Ureter (tissue), 1 donor: ENCODE data around the gene HESX1. TPM values are rescaled to one million over a fixed set of nuclear protein-coding genes. Genes with fewer than 3 reads are reported as not detected.
A peak's percentile ranks its signal among the peaks of the same experiment; 100 is the strongest.

Experiments
- DNase-seq: peaks from one replicate; pipeline ENCODE4 v3.0.0-alpha.2; 2020; ENCODE audit warnings: low spot score
- total RNA-seq: library from RNA; stranded (reverse); gene quantifications from one replicate; pipeline ENCODE4 v1.2.4, GENCODE V29; 2023
- donor health status: DM: yes; HTN: yes; CAD: no.

Gene HESX1
- total RNA-seq, result 0.57 TPM

GRCh38 chr3:57199895-57200297, at the start of gene HESX1:
Gene HESX1 (minus strand): TSS chr3:57199978. CDS start chr3:57199918, 60 bp downstream.
- no peak for DNase-seq

- no peak for DNase-seq
These were observed 45.2 kb upstream of the HESX1 start for GRCh38 chr3:57244946-57245345.

- DNase-seq, result no peak
These were observed 35.1 kb upstream of the HESX1 start for GRCh38 chr3:57234613-57235575.

DNA sequence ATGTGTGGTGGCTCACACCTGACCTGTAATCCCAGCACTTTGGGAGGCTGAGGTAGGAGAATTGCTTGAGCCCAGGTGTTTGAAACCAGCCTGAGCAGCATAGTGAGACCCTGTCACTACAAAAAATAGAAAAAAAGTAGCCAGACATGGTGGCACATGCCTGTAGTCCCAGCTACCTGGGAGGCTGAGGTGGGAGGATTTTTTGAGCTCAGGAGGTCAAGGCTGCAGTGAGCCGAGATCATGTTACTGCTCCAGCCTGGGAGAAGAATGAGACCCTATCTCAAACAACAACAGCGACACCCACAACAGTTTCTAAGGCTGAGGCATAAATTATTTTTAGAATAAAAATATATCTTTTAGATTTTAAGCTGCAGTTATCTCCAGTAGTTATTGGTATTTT, 34.0 kb upstream of the HESX1 start:
- DNase-seq, result no peak

DNA sequence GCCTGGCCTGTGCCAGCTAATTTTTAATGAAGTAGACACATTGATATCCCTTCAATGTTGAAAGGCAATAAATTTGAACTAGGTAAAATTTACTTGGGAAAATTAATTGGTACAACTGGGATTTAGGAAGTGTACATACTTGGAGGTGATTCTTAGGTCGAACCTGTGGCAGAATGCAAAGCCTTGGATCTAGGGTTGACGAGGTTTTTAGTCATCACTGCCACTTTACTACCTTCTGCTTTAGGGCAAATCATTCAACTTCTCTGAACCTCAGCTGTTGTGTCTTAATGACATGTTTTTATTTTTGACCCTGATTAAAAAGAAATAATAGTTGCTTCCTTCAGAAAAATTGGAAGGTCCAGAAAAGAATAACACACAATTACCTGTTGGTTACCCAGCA, 30.2 kb upstream of the HESX1 start:
- no peak for DNase-seq

- DNase-seq, result peak; percentile 50
These were observed 28.4 kb upstream of the HESX1 start for GRCh38 chr3:57227930-57228751.

- DNase-seq, result peak; percentile 91
These were observed 27.6 kb upstream of the HESX1 start, which contains the start of gene APPL1 for GRCh38 chr3:57227204-57227929. Gene APPL1 (plus strand): TSS chr3:57227729. CDS start chr3:57227884, 155 bp downstream.

- DNase-seq, result no peak
These were observed 26.4 kb upstream of the HESX1 start for GRCh38 chr3:57226176-57226575.

DNA sequence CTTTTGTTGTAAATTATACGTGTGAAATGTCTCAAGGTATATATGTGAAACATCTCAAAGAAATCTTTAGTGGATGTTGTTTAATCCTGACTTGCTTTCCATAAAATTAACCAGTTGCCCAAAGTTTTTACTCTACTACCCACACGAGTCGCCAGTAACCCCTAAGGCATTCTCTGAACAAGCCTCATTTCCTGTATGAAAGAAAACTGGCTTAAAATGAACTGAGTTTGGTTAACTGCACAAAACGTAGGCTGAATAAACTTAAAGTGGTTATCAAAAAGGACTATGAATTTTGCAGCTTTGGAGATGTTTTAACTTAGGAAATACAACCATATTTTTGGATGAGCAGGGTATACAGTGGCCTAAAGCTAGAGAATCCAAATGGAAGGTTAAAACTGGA, 25.1 kb upstream of the HESX1 start:
- no peak for DNase-seq

GRCh38 chr3:57221883-57222282, 22.1 kb upstream of the HESX1 start:
- no peak for DNase-seq

GRCh38 chr3:57206423-57206822, 6.6 kb upstream of the HESX1 start:
- DNase-seq, result no peak

GRCh38 chr3:57194641-57195040, 5.1 kb downstream of the HESX1 start:
- DNase-seq, result no peak

DNA sequence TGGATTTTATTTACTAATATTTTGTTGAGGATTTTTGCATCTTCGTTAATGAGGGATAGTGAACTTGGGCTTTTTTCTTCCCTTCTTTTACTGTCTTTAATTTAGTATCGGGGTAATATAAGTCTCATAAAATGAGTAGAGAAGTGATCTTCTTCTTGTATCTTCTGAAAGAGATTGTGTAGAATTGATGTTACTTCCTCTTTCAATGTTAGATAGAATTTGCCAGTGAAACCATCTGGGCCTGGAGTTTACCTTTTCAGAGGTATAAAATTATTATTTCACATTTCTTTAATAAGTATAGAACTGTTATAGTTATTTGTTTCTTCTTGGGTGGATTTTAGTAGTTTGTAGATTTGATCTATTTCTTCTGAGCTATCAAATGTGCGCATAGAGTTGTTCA, 7.8 kb downstream of the HESX1 start:
- DNase-seq, result no peak

DNA sequence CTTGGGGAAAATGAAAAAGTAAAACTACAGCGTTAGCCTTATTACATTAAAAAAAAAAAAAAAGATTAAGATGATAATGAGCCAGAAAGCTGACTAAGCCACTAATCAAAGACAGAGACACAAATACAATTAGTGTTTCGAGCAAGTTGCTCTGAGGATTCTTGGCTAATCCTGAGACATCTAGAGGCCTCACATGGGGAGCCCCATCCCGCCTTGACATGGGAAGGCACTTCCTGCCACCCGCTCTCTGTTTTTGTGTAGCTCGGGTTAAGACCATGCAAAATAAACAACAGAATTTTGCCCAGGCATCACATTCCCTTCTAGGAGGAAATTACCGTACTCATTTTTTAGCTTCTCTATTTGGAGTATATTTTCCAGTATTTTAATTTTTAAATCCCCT, 15.3 kb downstream of the HESX1 start:
- DNase-seq, result no peak

- no peak for DNase-seq
These were observed 20.0 kb downstream of the HESX1 start for GRCh38 chr3:57179580-57180410.

DNA sequence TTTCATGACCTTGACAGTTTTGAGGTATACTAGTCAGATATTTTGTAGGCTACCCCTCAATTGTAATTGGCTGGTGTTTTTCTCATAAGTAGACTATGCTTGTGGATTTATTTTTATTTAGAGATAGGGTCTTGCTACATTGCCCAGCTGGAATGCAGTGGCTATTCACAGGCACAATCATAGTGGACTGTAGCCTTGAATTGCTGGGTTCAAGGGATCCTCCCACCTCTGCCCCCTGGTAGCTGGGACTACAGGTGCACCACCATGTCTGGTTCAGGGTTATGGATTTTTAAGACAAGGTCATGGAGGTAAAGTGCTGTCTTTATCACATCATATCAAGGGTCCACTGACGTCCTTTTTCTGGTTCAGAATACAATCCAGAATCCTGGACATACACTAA, 23.7 kb downstream of the HESX1 start:
- DNase-seq, result no peak

- DNase-seq, result no peak
These were observed 26.1 kb downstream of the HESX1 start for GRCh38 chr3:57173687-57174086.

DNA sequence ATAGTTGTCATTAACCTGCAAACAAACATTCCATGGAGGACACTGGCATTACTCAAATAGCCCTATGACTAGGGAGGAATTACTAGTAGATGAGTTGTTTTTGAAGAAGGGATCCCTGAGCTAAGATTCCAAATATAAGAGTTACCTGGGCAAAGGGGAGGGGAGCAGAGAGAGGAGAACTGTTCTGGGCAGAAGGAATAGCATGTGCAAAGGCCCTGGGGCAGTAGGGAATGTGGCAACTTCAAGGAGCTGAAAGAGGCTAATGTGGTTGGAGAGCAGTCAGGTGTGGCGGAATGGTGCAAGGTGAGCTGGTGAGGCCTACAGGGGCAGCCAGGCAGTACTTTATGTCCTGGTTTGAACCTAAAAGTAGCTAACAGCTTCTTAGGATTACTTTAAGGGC, 28.8 kb downstream of the HESX1 start:
- no peak for DNase-seq

DNA sequence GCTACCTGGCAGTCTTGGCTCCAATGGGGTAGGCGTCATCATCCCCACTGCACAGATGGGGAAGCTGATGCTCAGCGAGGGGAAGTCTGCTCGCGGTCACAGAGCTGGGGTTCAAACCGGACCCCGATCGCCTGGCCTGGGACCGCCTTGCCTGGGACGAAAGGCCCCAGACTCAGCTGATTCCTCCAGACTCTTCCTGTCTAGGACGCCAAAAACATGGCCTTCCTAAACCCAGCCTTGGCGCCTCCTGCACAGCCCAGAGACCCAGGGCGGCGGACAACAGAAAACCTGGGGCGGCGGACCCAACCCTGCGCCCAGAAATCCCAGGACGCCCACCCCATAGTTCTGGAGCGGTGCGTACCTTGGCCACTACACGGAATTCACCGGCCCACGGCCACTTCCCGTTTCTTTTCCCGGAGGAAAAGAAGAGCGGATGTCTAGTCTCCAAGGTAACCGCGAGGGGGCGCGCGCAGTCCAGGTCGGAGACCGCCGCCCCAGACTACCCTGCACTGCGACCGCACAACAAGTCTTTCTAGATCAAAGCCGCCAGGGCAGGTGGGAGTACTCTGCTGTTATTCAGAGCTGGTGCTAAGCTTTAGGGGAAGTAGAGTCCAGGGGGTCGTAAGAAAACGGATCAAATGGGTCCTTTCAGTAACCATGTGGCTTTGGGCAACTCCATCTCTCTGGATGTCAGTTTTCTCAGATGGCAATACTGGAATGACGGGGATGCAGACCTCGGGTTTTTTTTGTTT, 29.7 kb downstream of the HESX1 start:
- peak; percentile 65 for DNase-seq

GRCh38 chr3:57169108-57169507, 30.7 kb downstream of the HESX1 start:
- DNase-seq, result no peak
